Measurements from ENCODE around the gene B3GALT5. TPM values are rescaled to one million over a fixed set of nuclear protein-coding genes. Genes with fewer than 3 reads are reported as not detected.

Gene B3GALT5
- total RNA-seq, 1 donor from 2014 or later = 0.25 TPM

DNA sequence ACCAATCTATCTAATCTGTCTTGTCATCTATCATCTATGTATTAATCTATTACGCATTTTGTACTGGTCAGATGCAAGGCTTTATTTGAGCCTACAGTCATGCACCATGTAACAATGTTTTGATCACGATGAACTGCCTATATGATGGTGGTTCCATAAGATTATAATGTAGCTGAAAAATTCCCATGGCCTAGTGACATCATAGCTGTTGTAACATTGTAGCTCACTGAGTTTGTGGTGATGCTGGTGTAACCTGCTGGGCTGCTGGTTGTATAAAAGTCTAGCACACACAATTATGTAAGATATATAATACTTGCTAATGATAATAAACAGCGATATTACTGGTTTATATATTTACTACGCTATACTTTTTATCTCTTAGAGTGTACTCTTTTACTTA is 67.5 kb downstream of the B3GALT5 start:
- Mint-ChIP-seq H3K4me1 (ENCODE audit: low read depth, unreplicated experiment) (peaks cover 3% of the 10 kb centered on the region), H3K9me3 (ENCODE audit: unreplicated experiment) (peaks cover 3% of the 10 kb centered on the region), H3K36me3 (ENCODE audit: unreplicated experiment) (no peaks in the 10 kb centered on the region), H3K4me3 (ENCODE audit: unreplicated experiment) (no peak overlapping the region), H3K27me3 (ENCODE audit: unreplicated experiment) (peaks cover 3% of the 10 kb centered on the region), H3K27ac (ENCODE audit: unreplicated experiment) (no peak overlapping the region)
- TF ChIP-seq, protein P1, sequence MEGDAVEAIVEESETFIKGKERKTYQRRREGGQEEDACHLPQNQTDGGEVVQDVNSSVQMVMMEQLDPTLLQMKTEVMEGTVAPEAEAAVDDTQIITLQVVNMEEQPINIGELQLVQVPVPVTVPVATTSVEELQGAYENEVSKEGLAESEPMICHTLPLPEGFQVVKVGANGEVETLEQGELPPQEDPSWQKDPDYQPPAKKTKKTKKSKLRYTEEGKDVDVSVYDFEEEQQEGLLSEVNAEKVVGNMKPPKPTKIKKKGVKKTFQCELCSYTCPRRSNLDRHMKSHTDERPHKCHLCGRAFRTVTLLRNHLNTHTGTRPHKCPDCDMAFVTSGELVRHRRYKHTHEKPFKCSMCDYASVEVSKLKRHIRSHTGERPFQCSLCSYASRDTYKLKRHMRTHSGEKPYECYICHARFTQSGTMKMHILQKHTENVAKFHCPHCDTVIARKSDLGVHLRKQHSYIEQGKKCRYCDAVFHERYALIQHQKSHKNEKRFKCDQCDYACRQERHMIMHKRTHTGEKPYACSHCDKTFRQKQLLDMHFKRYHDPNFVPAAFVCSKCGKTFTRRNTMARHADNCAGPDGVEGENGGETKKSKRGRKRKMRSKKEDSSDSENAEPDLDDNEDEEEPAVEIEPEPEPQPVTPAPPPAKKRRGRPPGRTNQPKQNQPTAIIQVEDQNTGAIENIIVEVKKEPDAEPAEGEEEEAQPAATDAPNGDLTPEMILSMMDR (IDR thresholded peaks at IDR 0.05; ENCODE audit: partially characterized antibody, unreplicated experiment) = no peak
- DNase-seq = no peak

DNA sequence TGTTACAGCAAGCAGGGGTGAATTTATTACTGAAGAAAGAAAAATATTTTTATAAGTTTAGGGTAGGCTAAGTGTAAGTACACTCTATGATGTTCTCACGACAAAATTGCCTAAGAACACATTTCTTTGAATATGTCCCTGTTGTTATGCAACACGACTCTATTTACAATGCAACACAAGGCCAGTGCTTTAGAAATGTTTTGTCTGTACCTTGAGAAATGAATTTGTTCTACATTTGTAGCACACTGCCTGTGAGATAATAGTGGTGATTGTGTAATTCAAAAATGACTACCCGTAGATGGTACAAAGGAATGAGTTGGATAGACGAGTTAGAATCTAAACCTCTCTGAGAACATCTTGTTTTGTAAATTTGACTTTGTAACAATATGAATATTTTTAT is 68.5 kb downstream of the B3GALT5 start:
- Mint-ChIP-seq H3K36me3 (ENCODE audit: unreplicated experiment) (no peaks in the 10 kb centered on the region), H3K4me1 (ENCODE audit: low read depth, unreplicated experiment) (peaks cover under 1% of the 10 kb centered on the region), H3K4me3 (ENCODE audit: unreplicated experiment) (no peak overlapping the region), H3K9me3 (ENCODE audit: unreplicated experiment) (peaks cover 3% of the 10 kb centered on the region), H3K27me3 (ENCODE audit: unreplicated experiment) (no peaks in the 10 kb centered on the region), H3K27ac (ENCODE audit: unreplicated experiment) (no peak overlapping the region)
- TF ChIP-seq, protein P1 (IDR thresholded peaks at IDR 0.05; ENCODE audit: partially characterized antibody, unreplicated experiment) = no peak
- no peak for DNase-seq

DNA sequence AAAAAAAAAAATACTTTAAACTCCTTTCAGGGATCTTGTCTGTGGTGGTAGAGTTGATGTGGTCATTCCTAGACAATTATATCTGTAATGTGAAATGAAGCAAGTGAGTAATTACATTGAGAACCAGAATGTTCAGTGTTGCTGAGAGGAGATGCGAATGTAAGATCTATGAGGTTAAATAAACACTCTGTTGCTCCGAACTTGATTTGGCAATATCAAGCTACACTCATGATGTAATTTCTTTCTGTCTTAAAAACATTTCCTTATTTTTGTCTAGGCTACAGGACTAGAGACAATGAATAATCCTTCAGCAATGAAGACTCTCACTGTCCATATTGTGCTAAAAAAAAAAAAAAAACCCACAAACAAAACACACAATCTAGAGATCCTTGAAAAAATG is 69.1 kb downstream of the B3GALT5 start:
- no peak for DNase-seq
- no peak overlapping the region for H3K4me3 Mint-ChIP-seq (ENCODE audit: unreplicated experiment)
- TF ChIP-seq, protein P1 (IDR thresholded peaks at IDR 0.05; ENCODE audit: partially characterized antibody, unreplicated experiment) = no peak
- peaks cover 3% of the 10 kb centered on the region for H3K9me3 Mint-ChIP-seq (ENCODE audit: unreplicated experiment)
- H3K27ac Mint-ChIP-seq (ENCODE audit: unreplicated experiment) = no peak overlapping the region
- H3K4me1 Mint-ChIP-seq (ENCODE audit: low read depth, unreplicated experiment) = no peaks in the 10 kb centered on the region
- H3K27me3 Mint-ChIP-seq (ENCODE audit: unreplicated experiment) = no peaks in the 10 kb centered on the region
- no peaks in the 10 kb centered on the region for H3K36me3 Mint-ChIP-seq (ENCODE audit: unreplicated experiment)

DNA sequence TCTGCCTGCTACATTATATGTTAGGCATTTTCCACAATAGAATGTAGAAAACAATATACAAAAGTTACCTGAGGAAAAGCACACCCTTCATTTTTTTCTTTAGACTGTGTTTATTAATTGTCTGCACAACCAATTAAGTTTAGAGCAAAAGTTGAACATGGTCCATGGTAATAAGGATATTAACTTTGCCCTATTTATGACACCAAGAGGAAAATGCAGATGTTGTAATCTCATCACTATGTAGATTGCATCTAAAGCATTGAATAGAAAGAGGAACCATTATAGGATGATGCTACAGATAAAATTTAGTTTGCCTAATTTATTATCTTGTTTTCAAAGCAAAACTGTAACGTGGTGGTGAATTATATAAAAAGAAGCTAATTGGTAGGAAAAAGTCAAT is 72.5 kb downstream of the B3GALT5 start:
- Mint-ChIP-seq H3K9me3 (ENCODE audit: unreplicated experiment) (no peaks in the 10 kb centered on the region), H3K27me3 (ENCODE audit: unreplicated experiment) (no peaks in the 10 kb centered on the region)
- TF ChIP-seq, protein P1 (IDR thresholded peaks at IDR 0.05; ENCODE audit: partially characterized antibody, unreplicated experiment) = no peak

DNA sequence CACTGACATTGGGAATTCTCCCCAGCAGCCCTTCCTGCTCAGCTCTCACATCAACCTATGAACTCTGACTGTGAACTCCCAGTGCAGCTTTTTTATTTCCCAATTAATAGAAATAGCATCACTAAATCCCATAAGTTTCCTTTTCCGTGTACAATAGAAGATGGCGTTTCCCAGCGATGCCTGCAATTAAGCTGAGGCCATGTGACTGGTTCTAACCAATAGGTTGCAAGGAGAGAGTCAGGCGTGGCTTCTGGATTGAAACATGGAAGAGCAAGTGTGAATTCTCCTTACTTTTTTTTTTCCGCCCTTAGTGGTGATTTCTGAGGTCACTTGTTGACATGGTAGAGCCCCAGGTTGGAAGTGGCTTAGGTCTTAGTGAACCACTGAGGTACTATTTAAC is 73.3 kb downstream of the B3GALT5 start:
- no peaks in the 10 kb centered on the region for H3K9me3 Mint-ChIP-seq (ENCODE audit: unreplicated experiment)
- no peak for DNase-seq
- no peaks in the 10 kb centered on the region for H3K4me1 Mint-ChIP-seq (ENCODE audit: low read depth, unreplicated experiment)
- no peaks in the 10 kb centered on the region for H3K27me3 Mint-ChIP-seq (ENCODE audit: unreplicated experiment)
- TF ChIP-seq, protein P1 (IDR thresholded peaks at IDR 0.05; ENCODE audit: partially characterized antibody, unreplicated experiment) = no peak
- H3K27ac Mint-ChIP-seq (ENCODE audit: unreplicated experiment) = no peak overlapping the region
- H3K4me3 Mint-ChIP-seq (ENCODE audit: unreplicated experiment) = no peak overlapping the region
- no peaks in the 10 kb centered on the region for H3K36me3 Mint-ChIP-seq (ENCODE audit: unreplicated experiment)

More for the DNA sequence above, 72.5 kb downstream of the B3GALT5 start:
- Mint-ChIP-seq H3K4me3 (ENCODE audit: unreplicated experiment) (no peak overlapping the region), H3K4me1 (ENCODE audit: low read depth, unreplicated experiment) (no peaks in the 10 kb centered on the region), H3K36me3 (ENCODE audit: unreplicated experiment) (no peaks in the 10 kb centered on the region), H3K27ac (ENCODE audit: unreplicated experiment) (no peak overlapping the region)
- DNase-seq = no peak

All from glutamatergic neuron (in vitro differentiated cells).